HG03571 (cell line): Measurements from ENCODE around the gene C9orf50.

ENCODE experiments used
- ATAC-seq: cut with Tn5 transposase; IDR thresholded peaks from one replicate; pipeline ENCODE4 v1.9.1; 2021; ENCODE audit not compliant: unreplicated experiment

The C9orf50 gene

GRCh38 chr9:129611307-129611800, 9.5 kb downstream of the C9orf50 start:
- ATAC-seq = no peak

GRCh38 chr9:129610473-129611306, 10.2 kb downstream of the C9orf50 start:
- ATAC-seq = no peak

GRCh38 chr9:129610213-129610472, 10.8 kb downstream of the C9orf50 start:
- no peak for ATAC-seq

- ATAC-seq = no peak
Measured at GRCh38 chr9:129609486-129610212, 11.3 kb downstream of the C9orf50 start.

- ATAC-seq = no peak
Measured at GRCh38 chr9:129608561-129609481, 12.1 kb downstream of the C9orf50 start.

GRCh38 chr9:129607027-129607387, 13.9 kb downstream of the C9orf50 start:
- no peak for ATAC-seq

- ATAC-seq = no peak
Measured at GRCh38 chr9:129606161-129607026, 14.5 kb downstream of the C9orf50 start.

- no peak for ATAC-seq
Measured at GRCh38 chr9:129604766-129605163, 16.1 kb downstream of the C9orf50 start.

GRCh38 chr9:129604056-129604765, 16.7 kb downstream of the C9orf50 start:
- ATAC-seq = no peak

- no peak for ATAC-seq
Measured at GRCh38 chr9:129602598-129603415, 18.1 kb downstream of the C9orf50 start.

GRCh38 chr9:129601082-129601674, 19.7 kb downstream of the C9orf50 start:
- ATAC-seq = no peak

- no peak for ATAC-seq
Measured at GRCh38 chr9:129598089-129598596, 22.8 kb downstream of the C9orf50 start.

- no peak for ATAC-seq
Measured at GRCh38 chr9:129597355-129598088, 23.4 kb downstream of the C9orf50 start.

GRCh38 chr9:129596541-129597331, 24.2 kb downstream of the C9orf50 start:
- no peak for ATAC-seq

- ATAC-seq = no peak
Measured at GRCh38 chr9:129595903-129596540, 24.9 kb downstream of the C9orf50 start.

GRCh38 chr9:129595311-129595741, 25.6 kb downstream of the C9orf50 start:
- no peak for ATAC-seq
